ENCODE data around the gene ENKUR. TPM values are rescaled to one million over a fixed set of nuclear protein-coding genes. Genes with fewer than 3 reads are reported as not detected.
"Not testable (repeated sequence)": the region's sequence is repeated elsewhere in the genome, so short reads cannot be mapped to it uniquely, and the experiment has no call there.

Gene ENKUR
- total RNA-seq, 2 experiments from 2014 or later = 0.10 to 0.15 TPM

- ChIA-PET POLR2A (no interaction called here), CTCF (interaction anchor here (0.7 kb wide), 1 partner anchor 1585 kb away, joined by 5 read pairs; no protein-coding TSS in a partner anchor)
These were observed 10.5 kb upstream of the ENKUR start for GRCh38 chr10:25026463-25026862.

DNA sequence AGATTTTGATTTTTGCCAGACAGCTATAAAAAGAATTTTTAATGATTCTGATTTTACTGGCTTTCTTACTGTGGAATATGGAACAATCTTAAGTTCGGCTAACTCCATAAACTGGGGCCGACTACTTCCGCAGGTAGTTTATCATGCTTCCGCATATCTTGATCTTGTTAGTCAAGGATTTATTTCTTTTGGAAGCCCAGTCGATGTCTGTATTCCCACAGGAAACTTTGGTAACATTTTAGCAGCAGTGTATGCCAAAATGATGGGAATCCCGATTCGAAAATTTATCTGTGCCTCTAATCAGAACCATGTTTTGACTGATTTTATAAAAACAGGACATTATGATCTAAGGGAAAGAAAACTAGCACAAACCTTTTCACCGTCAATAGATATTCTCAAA lies 8.6 kb upstream of the ENKUR start:
- ChIA-PET CTCF (no interaction called here), POLR2A (no interaction called here)

DNA sequence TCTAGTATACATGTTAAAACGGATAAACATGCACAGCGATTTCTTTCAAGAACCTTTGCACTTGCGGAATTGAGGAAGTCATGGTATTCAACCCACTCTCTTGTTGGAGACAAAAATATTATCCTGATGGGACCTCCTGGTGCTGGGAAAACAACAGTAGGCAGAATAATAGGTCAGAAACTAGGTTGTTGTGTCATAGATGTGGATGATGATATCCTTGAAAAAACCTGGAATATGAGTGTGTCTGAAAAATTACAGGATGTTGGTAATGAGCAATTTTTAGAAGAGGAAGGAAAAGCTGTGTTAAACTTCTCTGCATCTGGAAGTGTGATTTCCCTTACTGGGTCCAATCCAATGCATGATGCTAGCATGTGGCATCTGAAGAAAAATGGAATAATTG lies 7.3 kb upstream of the ENKUR start:
- CTCF ChIA-PET = no interaction called here
- POLR2A ChIA-PET = no interaction called here

DNA sequence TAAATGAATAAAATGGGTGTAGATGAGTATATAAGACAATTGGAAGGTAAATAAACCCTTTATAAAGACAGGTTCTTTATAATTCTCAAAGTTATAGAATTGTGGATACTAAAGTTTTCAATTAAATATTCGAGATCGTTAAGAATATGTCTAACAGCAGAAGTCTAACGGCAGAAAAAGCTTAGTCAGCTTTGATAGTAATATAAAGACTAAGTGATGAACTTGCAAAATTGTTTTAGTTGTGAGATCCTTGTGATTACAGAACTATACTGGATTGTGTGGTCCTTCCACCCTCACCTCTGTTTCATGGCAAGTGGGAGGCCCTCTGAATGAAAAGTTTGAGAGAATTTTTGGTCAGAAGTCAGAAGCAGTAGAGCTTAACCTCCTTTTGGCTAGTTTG lies 2.7 kb upstream of the ENKUR start:
- CTCF ChIA-PET = no interaction called here
- POLR2A ChIA-PET = no interaction called here

DNA sequence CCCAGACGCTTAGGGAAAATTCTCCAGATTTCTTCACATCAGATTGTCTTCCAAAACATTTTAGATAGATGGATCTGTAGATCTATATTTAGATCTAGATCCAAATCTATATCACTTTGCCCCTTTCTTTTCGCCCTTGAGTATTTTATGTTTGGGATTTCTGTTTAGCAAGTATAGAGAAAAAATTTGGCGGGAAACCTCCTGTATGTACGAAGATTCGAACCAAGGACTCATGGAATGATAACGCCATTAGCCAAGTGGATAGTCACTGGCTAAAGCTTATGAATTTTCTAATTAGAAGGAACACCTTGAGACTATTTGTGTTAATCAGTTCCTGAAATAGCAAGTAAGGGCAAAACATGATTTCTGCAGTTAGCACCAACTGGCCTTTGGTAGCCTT lies 1.7 kb upstream of the ENKUR start:
- CTCF ChIA-PET = no interaction called here

DNA sequence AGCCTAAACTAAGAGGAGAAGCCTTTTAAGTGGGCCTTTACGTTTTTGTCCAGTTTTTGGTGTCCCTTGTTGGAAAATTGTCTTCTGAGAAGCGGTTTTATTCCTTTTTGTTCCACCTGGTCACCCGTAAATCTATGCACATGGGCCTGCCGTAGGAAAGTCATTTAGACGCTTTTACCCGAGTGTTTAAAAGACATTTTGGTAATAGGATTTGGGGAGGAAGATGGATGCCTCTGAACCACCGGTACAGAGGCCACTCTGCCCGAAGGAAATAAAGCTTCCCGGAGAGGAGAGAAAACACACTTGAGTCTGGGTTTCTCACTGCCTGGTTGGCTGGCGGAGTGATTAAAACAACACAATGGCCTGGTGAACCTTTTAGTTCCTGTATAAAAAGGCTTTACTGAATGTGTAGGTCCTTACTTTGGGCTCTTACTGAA lies 1.2 kb upstream of the ENKUR start:
- ChIA-PET POLR2A (interaction anchor here (0.6 kb wide), 1 partner anchor 65 kb away, joined by 3 read pairs; no protein-coding TSS in a partner anchor), CTCF (no interaction called here)

More for the DNA sequence above, 1.7 kb upstream of the ENKUR start:
- POLR2A ChIA-PET = no interaction called here

DNA sequence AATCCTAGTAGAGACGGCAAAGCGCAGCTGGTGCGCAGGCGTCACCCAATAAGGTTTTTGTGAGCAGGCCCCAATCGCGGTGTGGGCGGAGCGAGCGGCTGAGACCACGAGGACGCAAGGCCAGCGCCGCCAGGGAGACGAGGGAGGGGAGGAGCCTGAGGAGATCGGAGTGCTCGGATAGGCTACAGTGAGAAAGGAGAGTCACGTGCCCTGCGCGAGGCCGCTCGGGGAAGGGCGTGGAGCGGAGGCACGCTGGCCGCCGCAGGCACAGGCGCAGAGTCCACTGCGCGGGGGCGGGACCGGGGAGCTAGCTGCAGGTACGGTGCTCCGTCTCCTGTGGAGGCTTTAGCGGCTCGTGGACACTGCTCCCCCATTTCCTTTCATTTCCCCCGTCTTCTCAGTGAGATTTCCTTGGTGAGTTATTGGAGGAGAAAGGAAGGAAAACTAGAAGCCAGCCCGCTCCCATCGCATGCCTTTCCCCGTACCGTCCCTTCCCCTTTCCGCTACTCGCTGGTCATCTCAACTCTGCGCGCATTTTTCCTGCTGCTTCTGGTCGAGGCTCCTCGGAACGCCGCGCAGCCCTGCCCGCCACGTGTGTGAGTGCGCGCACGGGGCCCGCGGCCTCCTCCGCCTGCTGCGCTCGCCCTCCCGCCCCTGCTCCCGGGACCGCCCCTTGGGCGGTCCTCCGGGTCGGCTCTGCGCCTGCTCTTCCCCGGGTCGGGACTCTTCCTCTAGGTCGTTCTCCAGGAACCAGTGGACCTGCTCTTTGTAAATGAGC lies 607 bp upstream of the ENKUR start, which contains the start of gene THNSL1:
THNSL1 (plus strand) TSS at position 237 of the 778 bp plus-strand sequence. CDS start 6,612 bp downstream, outside the sequence.
- POLR2A ChIA-PET = interaction anchor here (0.6 kb wide), 1 partner anchor 65 kb away, joined by 3 read pairs; no protein-coding TSS in a partner anchor

GRCh38 chr10:25014579-25014978 lies 1.4 kb downstream of the ENKUR start:
- CTCF ChIA-PET = no interaction called here
- POLR2A ChIA-PET = no interaction called here

More for the DNA sequence above, 607 bp upstream of the ENKUR start, which contains the start of gene THNSL1:
- CTCF ChIA-PET = no interaction called here

DNA sequence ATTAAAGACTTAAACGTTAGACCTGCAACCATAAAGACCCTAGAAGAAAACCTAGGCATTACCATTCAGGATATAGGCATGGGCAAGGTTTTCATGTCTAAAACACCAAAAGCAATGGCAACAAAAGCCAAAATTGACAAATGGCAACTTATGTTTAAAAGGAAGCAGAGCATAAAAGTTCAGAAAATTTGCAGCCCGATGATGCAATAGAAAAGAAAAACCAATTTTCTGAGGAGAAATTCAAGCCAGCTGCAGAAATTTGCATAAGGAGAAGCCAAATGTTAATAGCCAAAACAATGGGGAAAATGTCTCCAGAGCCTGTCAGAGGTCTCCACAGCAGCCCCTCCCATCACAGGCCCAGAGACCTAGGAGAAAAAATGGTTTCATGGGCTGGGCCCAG lies 4.4 kb downstream of the ENKUR start:
- CTCF ChIA-PET, POLR2A ChIA-PET: not testable (repeated sequence)

DNA sequence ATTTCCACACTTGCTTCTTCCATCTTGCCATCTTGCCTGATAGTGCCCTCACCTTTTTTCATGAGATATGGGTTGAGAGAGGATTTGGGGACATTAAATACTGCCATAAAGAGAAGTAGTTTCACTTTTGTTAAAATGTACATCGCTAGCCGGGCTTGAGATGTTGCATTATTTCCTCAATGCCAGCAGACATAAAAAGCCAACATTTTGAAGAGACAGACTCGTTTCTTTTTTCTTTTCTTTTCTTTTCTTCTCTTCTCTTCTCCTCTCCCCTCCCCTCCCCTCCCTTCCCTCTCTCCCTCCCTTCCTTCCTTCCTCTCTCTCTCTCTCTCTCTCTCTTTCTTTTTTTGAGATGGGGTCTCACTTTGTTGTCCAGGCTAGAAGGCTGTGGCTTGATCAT lies 17.9 kb downstream of the ENKUR start:
- ChIA-PET POLR2A (no interaction called here), CTCF (no interaction called here)

GRCh38 chr10:24995072-24995471 lies 20.9 kb downstream of the ENKUR start:
- ChIA-PET CTCF (no interaction called here), POLR2A (no interaction called here)

- ChIA-PET POLR2A (no interaction called here), CTCF (no interaction called here)
These were observed 22.6 kb downstream of the ENKUR start for GRCh38 chr10:24993237-24993958.

- CTCF ChIA-PET = no interaction called here
- POLR2A ChIA-PET = no interaction called here
These were observed 23.3 kb downstream of the ENKUR start for GRCh38 chr10:24992512-24993133.

DNA sequence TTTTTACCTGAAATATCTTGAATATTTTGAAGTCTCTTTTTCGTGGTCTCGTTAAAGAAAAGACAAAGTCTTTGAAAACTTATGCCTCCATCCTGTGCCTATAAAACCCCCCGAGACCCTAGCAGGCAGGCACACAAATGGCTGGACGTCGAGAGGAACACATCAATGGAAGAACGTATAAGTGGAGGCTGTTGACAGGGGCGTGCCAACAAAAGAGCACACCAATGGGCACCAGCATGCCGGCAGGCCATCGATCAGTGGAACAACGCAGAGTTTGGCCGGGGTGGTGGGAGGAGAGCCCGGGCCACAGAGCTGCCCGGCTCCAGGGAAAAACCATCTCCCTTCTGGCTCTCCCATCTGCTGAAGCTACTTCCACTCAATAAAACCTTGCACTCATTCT lies 24.7 kb downstream of the ENKUR start:
- ChIA-PET CTCF (interaction anchor here (1.1 kb wide), 1 partner anchor 95 kb away, joined by 3 read pairs; no protein-coding TSS in a partner anchor), POLR2A (no interaction called here)

DNA sequence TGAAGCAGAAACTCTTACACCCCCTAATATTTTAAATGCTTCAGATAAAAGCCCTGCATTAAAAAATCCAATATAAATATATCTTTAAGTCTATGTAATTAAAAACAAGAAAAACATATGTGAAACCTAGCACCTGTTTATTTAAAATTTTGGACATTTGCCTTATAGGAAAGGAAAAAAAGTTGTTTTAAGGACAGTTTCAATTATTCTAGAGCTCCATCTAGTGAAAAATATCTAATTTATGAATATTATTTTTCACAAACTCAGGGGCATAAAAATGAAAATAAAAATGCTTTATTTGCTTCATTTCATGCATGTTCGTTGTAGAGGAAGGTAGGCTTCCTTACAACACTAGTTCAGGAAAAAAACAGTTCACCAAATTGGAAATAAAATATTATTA lies 26.1 kb downstream of the ENKUR start:
- ChIA-PET CTCF (no interaction called here), POLR2A (no interaction called here)

DNA sequence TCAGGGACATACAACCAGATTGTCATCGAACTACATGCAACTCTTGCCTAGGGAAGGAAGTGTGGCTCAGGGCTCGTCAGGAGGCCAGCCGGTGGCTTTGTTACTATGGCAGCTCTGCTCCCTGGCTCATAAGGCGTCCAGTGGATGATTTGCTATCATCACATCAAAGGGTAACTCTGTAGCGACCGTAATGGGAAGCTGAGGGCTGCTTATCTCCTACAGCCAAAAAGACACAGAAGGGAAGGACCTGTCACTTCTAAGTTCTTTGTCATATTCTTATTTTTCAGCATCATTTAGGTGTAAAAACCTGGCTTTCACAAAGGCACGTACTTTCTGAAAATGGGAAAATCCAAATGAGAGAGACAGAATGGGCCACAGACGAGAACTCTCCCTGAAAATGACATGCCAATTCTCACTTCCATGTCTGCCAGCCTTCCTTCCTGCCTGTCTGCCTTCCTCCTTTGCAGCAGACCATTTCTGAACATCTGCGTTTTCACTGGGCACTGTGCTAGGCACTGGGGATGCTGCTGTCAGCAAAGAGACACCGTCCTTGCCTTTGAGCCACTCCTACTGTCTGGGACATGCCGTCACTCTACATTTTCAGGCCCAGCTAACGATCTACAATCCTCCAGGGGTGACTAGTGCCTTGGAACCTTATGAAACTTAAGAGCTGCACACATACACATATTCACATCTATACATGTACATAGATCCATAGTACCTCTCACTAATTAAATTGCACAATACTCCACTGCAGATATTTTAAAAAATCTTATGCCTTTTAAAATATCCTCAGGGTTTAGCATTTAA lies 26.9 kb downstream of the ENKUR start:
- ChIA-PET CTCF (no interaction called here), POLR2A (no interaction called here)

DNA sequence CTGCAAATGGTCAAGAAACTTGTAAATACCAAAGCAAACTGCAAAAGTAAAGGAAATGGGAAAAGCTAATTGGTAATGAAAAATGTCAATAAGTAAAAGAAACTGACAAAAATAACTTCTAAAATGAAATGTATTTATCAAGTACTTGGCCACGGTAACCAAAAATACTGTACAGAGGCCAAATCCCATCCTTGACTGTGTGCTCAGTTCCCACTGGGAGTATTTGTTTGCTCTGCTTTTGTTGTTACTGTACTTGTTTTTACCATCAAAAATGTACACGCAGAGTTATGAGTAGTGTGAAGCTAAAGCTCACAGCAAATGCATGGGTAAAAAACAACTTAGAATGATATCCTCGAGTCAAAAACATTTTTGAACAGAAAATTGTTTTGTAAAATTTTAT lies 31.1 kb downstream of the ENKUR start:
- POLR2A ChIA-PET = no interaction called here
- CTCF ChIA-PET = no interaction called here

- ChIA-PET POLR2A (no interaction called here), CTCF (interaction anchor here (0.6 kb wide), 1 partner anchor 291 kb away, joined by 3 read pairs; no protein-coding TSS in a partner anchor)
These were observed 32.0 kb downstream of the ENKUR start for GRCh38 chr10:24983946-24984345.

DNA sequence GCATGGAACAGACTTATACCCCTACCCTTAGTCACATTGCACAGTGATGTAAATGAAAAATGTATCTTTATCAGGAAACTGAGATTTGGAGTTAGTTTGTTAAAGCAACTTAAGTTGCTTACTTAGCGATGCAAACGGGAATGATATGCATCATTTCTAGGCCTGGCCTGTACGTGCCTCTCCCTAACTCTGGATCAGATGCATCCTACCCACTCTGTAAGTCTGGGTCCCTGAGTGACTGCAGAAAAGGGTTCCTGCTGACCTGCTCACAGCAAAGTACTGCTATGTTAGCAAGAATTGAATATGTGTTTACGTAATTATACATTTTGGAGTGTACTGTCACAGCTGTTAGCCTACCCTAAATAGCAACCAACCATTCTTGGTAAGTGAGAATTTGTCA lies 32.8 kb downstream of the ENKUR start:
- POLR2A ChIA-PET = no interaction called here
- CTCF ChIA-PET = interaction anchor here (0.5 kb wide), 1 partner anchor 692 kb away, joined by 3 read pairs; no protein-coding TSS in a partner anchor

Data from activated CD8-positive, alpha-beta memory T cell treated with anti-CD3 and anti-CD28 coated beads for 36 hours (primary cell).